NT2/D1 (cell line): ENCODE data around the gene TFPT.

Source experiments
- SUZ12 ChIP-seq: IDR thresholded peaks from 2 replicates; pipeline ENCODE4 v1.6.1; 2011; ENCODE audit not compliant: insufficient read length, insufficient read depth; ENCODE audit errors: extremely low read depth
- YY1 ChIP-seq: IDR thresholded peaks from 2 replicates; pipeline ENCODE4 v1.6.1; 2011; ENCODE audit not compliant: insufficient read length, insufficient read depth
- ZNF274 ChIP-seq: IDR thresholded peaks from 2 replicates; pipeline ENCODE4 v1.6.1; 2011; ENCODE audit warnings: mild to moderate bottlenecking, low read depth, low read length

DNA sequence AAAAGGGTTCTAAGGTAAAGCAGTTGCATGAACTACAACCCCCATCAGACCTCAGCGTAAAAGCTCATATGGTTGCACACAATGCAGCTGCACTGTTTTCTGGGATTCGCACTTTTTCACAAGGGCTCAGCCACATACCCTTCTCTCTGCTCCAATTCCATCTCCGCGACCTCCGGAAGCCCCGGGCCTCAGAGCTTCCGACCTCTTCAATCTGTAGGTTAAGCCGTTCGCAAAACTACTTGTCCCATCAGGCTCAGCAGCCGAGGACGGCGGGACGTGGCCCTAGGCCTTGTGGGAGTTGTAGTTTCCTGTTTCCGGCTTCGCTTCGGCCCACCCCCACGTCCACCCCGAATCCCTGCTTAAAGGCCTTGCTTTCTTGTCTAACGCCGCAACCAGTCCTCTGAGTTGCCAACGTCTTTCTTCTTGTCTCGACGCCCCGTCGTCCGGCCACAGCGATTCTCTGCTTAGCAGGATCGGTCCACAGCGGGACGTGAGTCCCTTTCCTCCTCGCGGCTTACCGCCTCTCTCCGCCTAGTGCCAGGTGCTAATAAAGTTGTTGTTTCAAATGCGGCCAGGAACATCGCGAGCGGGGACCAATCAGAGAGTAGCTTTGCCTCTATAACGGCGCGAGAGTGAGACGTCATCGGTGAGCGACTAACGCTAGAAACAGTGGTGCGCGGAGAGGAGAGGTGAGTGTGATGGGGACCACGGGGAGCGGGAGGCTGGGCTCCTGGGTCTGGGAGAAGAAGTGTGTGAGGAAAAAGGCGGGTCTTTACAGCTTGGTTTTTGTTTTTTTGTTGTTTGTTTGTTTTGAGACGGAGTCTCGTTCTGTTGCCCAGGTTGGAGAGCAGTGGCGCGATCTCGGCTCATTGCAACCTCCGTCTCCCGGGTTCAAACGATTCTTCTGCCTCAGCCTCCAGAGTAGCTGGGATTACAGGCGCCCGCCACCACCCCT, at the start of gene TFPT, which contains the start of gene PRPF31:
- TF ChIP-seq YY1 (peak; percentile 7), ZNF274 (no peak), SUZ12 (no peak)
